CD14-positive monocyte (primary cell): ENCODE data around the gene NAP1L1. TPM values are rescaled to one million over a fixed set of nuclear protein-coding genes. Genes with fewer than 3 reads are reported as not detected.
"Not testable (repeated sequence)": the region's sequence is repeated elsewhere in the genome, so short reads cannot be mapped to it uniquely, and the experiment has no call there.

Experiments
- DNase-seq, 3 donors: peaks; one replicate each; pipeline ENCODE4 v3.0.0-alpha.2; 2011 to 2022
- H2AFZ ChIP-seq: 2 replicates; pipeline ENCODE4 v1.6.0; 2012; ENCODE audit warnings: mild to moderate bottlenecking, low read depth, low read length, inconsistent platforms; ENCODE audit not compliant: insufficient read depth, poor library complexity, severe bottlenecking
- H3K27ac ChIP-seq, 2 donors: 1 replicate in 1 of 2; 2 replicates in 1 of 2; pipeline ENCODE4 v1.5.1; 2012 to 2013; ENCODE audit warnings: low read length in 2 of 2, control low read depth in 1 of 2, inconsistent platforms in 1 of 2, low read depth in 1 of 2, mild to moderate bottlenecking in 1 of 2
- H3K27me3 ChIP-seq, 2 donors: one replicate each; pipeline versions ENCODE4 v1.6.0 to v1.6.1; 2011 to 2013; ENCODE audit warnings: low read length in 2 of 2; ENCODE audit not compliant: control insufficient read depth in 2 of 2, insufficient read depth in 2 of 2
- H3K36me3 ChIP-seq, 2 donors: replicated peaks in 1 of 2; 1 replicate in 1 of 2; 2 replicates in 1 of 2; pipeline versions ENCODE4 v1.5.1 to v1.6.1; 2012 to 2013; ENCODE audit warnings: low read length in 2 of 2, control low read depth in 1 of 2, inconsistent platforms in 1 of 2, mild to moderate bottlenecking in 1 of 2; ENCODE audit not compliant: insufficient read depth in 2 of 2, control insufficient read depth in 1 of 2
- H3K4me1 ChIP-seq, 2 donors: 1 replicate in 1 of 2; 2 replicates in 1 of 2; pipeline versions ENCODE4 v1.5.1 to v1.6.1; 2012 to 2013; ENCODE audit warnings: low read length in 2 of 2, control low read depth in 1 of 2, inconsistent platforms in 1 of 2, mild to moderate bottlenecking in 1 of 2, moderate library complexity in 1 of 2; ENCODE audit not compliant: insufficient read depth in 2 of 2, control insufficient read depth in 1 of 2
- H3K4me2 ChIP-seq: replicated peaks from 2 replicates; pipeline ENCODE3; 2012; ENCODE audit warnings: low read length, moderate library complexity, mild to moderate bottlenecking; ENCODE audit not compliant: poor library complexity, severe bottlenecking; ENCODE audit errors: extremely low read depth
- H3K4me3 ChIP-seq, 3 experiments: fragments of 200-600 bp in 1 of 3; sonication (generic) in 1 of 3; replicated peaks in 1 of 3; 1 replicate in 2 of 3; 2 replicates in 1 of 3; pipeline ENCODE4 v1.5.1; 2011 to 2013; ENCODE audit warnings: low read length in 3 of 3, mild to moderate bottlenecking in 3 of 3, control low read depth in 2 of 3, low read depth in 2 of 3, inconsistent platforms in 1 of 3, moderate library complexity in 1 of 3
- H3K79me2 ChIP-seq: 2 replicates; pipeline ENCODE4 v1.6.0; 2012; ENCODE audit warnings: mild to moderate bottlenecking, control low read depth, inconsistent platforms, low read length, moderate library complexity; ENCODE audit not compliant: insufficient read depth
- H3K9ac ChIP-seq: 2 replicates; pipeline ENCODE4 v1.6.0; 2017; ENCODE audit warnings: low read length, mild to moderate bottlenecking; ENCODE audit not compliant: insufficient read depth, poor library complexity, severe bottlenecking
- H3K9me3 ChIP-seq, 2 donors: replicated peaks in 1 of 2; 1 replicate in 1 of 2; 2 replicates in 1 of 2; pipeline versions ENCODE4 v1.5.1 to v1.6.1; 2012 to 2013; ENCODE audit warnings: low read length in 2 of 2, control low read depth in 1 of 2; ENCODE audit not compliant: control insufficient read depth in 1 of 2, insufficient read depth in 1 of 2
- H4K20me1 ChIP-seq: 2 replicates; pipeline ENCODE4 v1.6.0; 2012; ENCODE audit warnings: mild to moderate bottlenecking, low read length, control low read depth, moderate library complexity; ENCODE audit not compliant: insufficient read depth
- H3K27ac Mint-ChIP-seq, 7 donors: one replicate each; pipeline ENCODE4 v1.8.0; 2020; ENCODE audit warnings: mild to moderate bottlenecking in 7 of 7, mixed read lengths in 7 of 7, moderate library complexity in 6 of 7, inconsistent platforms in 2 of 7
- H3K27me3 Mint-ChIP-seq, 3 donors: one replicate each; pipeline ENCODE4 v1.8.0; 2021 to 2022; ENCODE audit warnings: low read depth in 3 of 3, mild to moderate bottlenecking in 3 of 3, mixed read lengths in 3 of 3, moderate library complexity in 3 of 3, inconsistent platforms in 1 of 3
- H3K36me3 Mint-ChIP-seq, 2 donors: one replicate each; pipeline ENCODE4 v1.8.0; 2020; ENCODE audit warnings: mixed read lengths in 2 of 2, inconsistent platforms in 1 of 2, mild to moderate bottlenecking in 1 of 2
- H3K4me1 Mint-ChIP-seq: one replicate; pipeline ENCODE4 v1.8.0; 2020; ENCODE audit warnings: mild to moderate bottlenecking, mixed read lengths
- H3K4me3 Mint-ChIP-seq, 2 donors: one replicate each; pipeline ENCODE4 v1.8.0; 2020; ENCODE audit warnings: mild to moderate bottlenecking in 2 of 2, mixed read lengths in 2 of 2, moderate library complexity in 1 of 2
- H3K9me3 Mint-ChIP-seq, 7 donors: one replicate each; pipeline ENCODE4 v1.8.0; 2020 to 2022; ENCODE audit warnings: mixed read lengths in 7 of 7, mild to moderate bottlenecking in 6 of 7, moderate library complexity in 6 of 7, inconsistent platforms in 2 of 7
- CTCF ChIP-seq: fragments of 200-600 bp; IDR thresholded peaks from one replicate; pipeline ENCODE4 v1.8.0; 2022; ENCODE audit warnings: antibody characterized with exemption, mild to moderate bottlenecking
- WGBS: methylation state at CpG from one replicate; pipeline ENCODE4 v1.1.5; 2013; ENCODE audit warnings: missing lambda C conversion rate; ENCODE audit not compliant: insufficient coverage; 5-methylcytosine and 5-hydroxymethylcytosine counted together
- intact Hi-C, 2 donors: fragments of 100-400 bp; cut with micrococcal nuclease; formaldehyde crosslinking; loops; one replicate each; pipeline versions ENCODE4 v1.15.0 to v1.15.1; 2023
- polyA plus RNA-seq, 3 donors: library from polyadenylated mRNA; depleted of rRNA in 1 of 3; unstranded in 2 of 3; stranded (reverse) in 1 of 3; fragments of 300-500 nt in 2 of 3; fragments of >200 nt in 1 of 3; fragmentation: Illumina TruSeq in 2 of 3; gene quantifications; 1 replicate in 2 of 3; 2 replicates in 1 of 3; pipeline ENCODE4 v1.2.3, GENCODE V29; 2012 to 2021

Gene NAP1L1
- polyA plus RNA-seq, 3 donors: 98.3 to 164 (median 111) TPM

DNA sequence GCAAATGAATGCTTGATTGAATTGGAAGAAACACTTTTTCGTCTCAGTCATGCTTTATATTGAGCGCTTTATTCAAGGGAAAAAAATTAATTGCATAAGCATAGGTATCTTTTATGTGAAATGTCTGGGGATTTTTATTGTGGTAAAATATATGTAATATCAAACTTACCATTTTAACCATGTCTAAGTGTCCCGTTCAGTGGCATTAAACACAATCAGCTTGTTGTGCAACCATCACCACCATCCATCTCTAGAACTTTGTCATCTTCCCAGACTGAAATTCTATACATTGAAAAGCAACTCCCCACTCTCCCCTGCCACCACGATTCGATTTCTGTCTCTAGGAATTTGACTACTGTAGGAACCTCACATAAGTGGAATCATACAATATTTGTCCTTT is 92.7 kb downstream of the NAP1L1 start:
- Histone ChIP-seq H3K27ac (no peak overlapping the region), H3K27me3 (no peaks in the 10 kb centered on the region), H3K9me3 (no peaks in the 10 kb centered on the region), H2AFZ (no peak overlapping the region), H4K20me1 (no peaks in the 10 kb centered on the region), H3K4me1 (no peaks in the 10 kb centered on the region), H3K79me2 (no peaks in the 10 kb centered on the region), H3K4me2 (no peak overlapping the region), H3K4me3 (no peak overlapping the region), H3K9ac (no peak overlapping the region), H3K36me3 (no peaks in the 10 kb centered on the region)
- no peak overlapping the region for H3K4me3 Mint-ChIP-seq
- H3K36me3 Mint-ChIP-seq: no peaks in the 10 kb centered on the region
- no peak for TF ChIP-seq CTCF
- H3K9me3 Mint-ChIP-seq: peaks cover 4 to 16% (median 9%) of the 10 kb centered on the region in 7 donors
- intact Hi-C loops: no loop called here
- 87% methylated on average over 2 of the region's 5 CpGs for WGBS
- DNase-seq: no peak
- H3K27ac Mint-ChIP-seq: no peak overlapping the region
- H3K27me3 Mint-ChIP-seq: peaks cover 0 to 2% (median 0%) of the 10 kb centered on the region in 3 donors
- H3K4me1 Mint-ChIP-seq: no peaks in the 10 kb centered on the region

- H3K4me3 ChIP-seq: no peak overlapping the region
- no peak for TF ChIP-seq CTCF
- no peak overlapping the region for H3K4me2 ChIP-seq
- H3K79me2 ChIP-seq: no peaks in the 10 kb centered on the region
- no peaks in the 10 kb centered on the region for H3K36me3 ChIP-seq
- H3K27me3 Mint-ChIP-seq: peaks cover 0 to 2% (median 0%) of the 10 kb centered on the region in 3 donors
- H3K27ac ChIP-seq: no peak overlapping the region
- no peak for DNase-seq
- 95% methylated on average over 2 of the region's 4 CpGs for WGBS
- H3K27me3 ChIP-seq: no peaks in the 10 kb centered on the region
- no peaks in the 10 kb centered on the region for H3K36me3 Mint-ChIP-seq
- H3K4me1 ChIP-seq: no peaks in the 10 kb centered on the region
- intact Hi-C loops: no loop called here
- no peak overlapping the region for H2AFZ ChIP-seq
- H3K9me3 ChIP-seq: no peaks in the 10 kb centered on the region
- H3K9me3 Mint-ChIP-seq: peaks cover 4 to 16% (median 9%) of the 10 kb centered on the region in 7 donors
- no peak overlapping the region for H3K27ac Mint-ChIP-seq
- H4K20me1 ChIP-seq: no peaks in the 10 kb centered on the region
- no peak overlapping the region for H3K4me3 Mint-ChIP-seq
- no peak overlapping the region for H3K9ac ChIP-seq
- H3K4me1 Mint-ChIP-seq: no peaks in the 10 kb centered on the region
Observed at GRCh38 chr12:75990189-75990912, 94.1 kb downstream of the NAP1L1 start.

GRCh38 chr12:75987709-75988108 is 96.8 kb downstream of the NAP1L1 start:
- H3K36me3 ChIP-seq, H3K36me3 Mint-ChIP-seq, H3K4me2 ChIP-seq, H2AFZ ChIP-seq, H3K79me2 ChIP-seq, H3K4me3 ChIP-seq, H3K9me3 ChIP-seq, H3K9ac ChIP-seq, H3K27me3 ChIP-seq, H3K27ac Mint-ChIP-seq, H3K4me1 ChIP-seq, H4K20me1 ChIP-seq, H3K27ac ChIP-seq, H3K27me3 Mint-ChIP-seq, H3K4me3 Mint-ChIP-seq, H3K4me1 Mint-ChIP-seq, DNase-seq: not testable (repeated sequence)
- intact Hi-C loops: loop anchor here in 1 of 2 donors (10.0 kb wide), 1 partner anchor 53 kb away; no protein-coding TSS in a partner anchor
- H3K9me3 Mint-ChIP-seq: peaks cover 4 to 16% (median 9%) of the 10 kb centered on the region in 7 donors
- WGBS: no CpG with 5 or more reads among the region's 1 CpG
